B cell (primary cell): ENCODE measurements around the gene NTSR2. TPM values are rescaled to one million over a fixed set of nuclear protein-coding genes. Genes with fewer than 3 reads are reported as not detected.

Source experiments
- ATAC-seq: fragments of 200-7000 bp; cut with Tn5 transposase; one replicate; pipeline ENCODE4 v1.10.0; 2021; ENCODE audit warnings: low read depth, mild to moderate bottlenecking, moderate number of reproducible peaks, moderate library complexity
- CTCF ChIA-PET: fragments of 350-600 bp; sonication (Branson Sonifier 250); formaldehyde crosslinking; loops from one replicate; lab custom pipeline; 2021; ENCODE audit warnings: antibody characterized with exemption, inconsistent platforms; lab: Charles Lee
- POLR2A ChIA-PET: fragments of 350-600 bp; sonication (Branson Sonifier 250); formaldehyde crosslinking; loops from one replicate; lab custom pipeline; 2021; ENCODE audit warnings: antibody characterized with exemption; lab: Charles Lee
- DNase-seq: peaks from one replicate; pipeline ENCODE4 v3.0.0; 2013
- H2AFZ ChIP-seq: 2 replicates; pipeline ENCODE4 v1.6.1; 2012; ENCODE audit warnings: mild to moderate bottlenecking, low read depth, low read length; ENCODE audit not compliant: insufficient read depth, poor library complexity, severe bottlenecking
- H3K27ac ChIP-seq, 2 donors: 1 replicate in 1 of 2; 2 replicates in 1 of 2; pipeline ENCODE4 v1.5.1; 2012 to 2013; ENCODE audit warnings: low read length in 2 of 2, mild to moderate bottlenecking in 2 of 2, moderate library complexity in 1 of 2
- H3K27me3 ChIP-seq, 4 experiments: fragments of 200-600 bp in 1 of 4; sonication (generic) in 1 of 4; replicated peaks in 1 of 4; 1 replicate in 2 of 4; 2 replicates in 2 of 4; pipeline versions ENCODE4 v1.6.1 to v1.7.0; 2013 to 2016; ENCODE audit warnings: low read length in 3 of 4, mild to moderate bottlenecking in 2 of 4, mixed read lengths in 1 of 4, moderate library complexity in 1 of 4; ENCODE audit not compliant: insufficient read depth in 4 of 4, control insufficient read depth in 3 of 4; ENCODE audit errors: control extremely low read depth in 1 of 4
- H3K36me3 ChIP-seq, 2 experiments: replicated peaks in 1 of 2; 1 replicate in 1 of 2; 2 replicates in 1 of 2; pipeline versions ENCODE4 v1.6.1 to v1.7.1; 2013; ENCODE audit warnings: low read length in 1 of 2; ENCODE audit not compliant: insufficient read depth in 2 of 2, control insufficient read depth in 1 of 2; ENCODE audit errors: control extremely low read depth in 1 of 2, extremely low read depth in 1 of 2
- H3K4me1 ChIP-seq, 2 donors: fragments of 200-600 bp in 1 of 2; sonication (generic) in 1 of 2; 1 replicate in 1 of 2; 2 replicates in 1 of 2; pipeline versions ENCODE4 v1.5.1 to v1.6.1; 2013 to 2017; ENCODE audit warnings: low read length in 2 of 2; ENCODE audit not compliant: control insufficient read depth in 2 of 2, insufficient read depth in 2 of 2
- H3K4me2 ChIP-seq: replicated peaks from 2 replicates; pipeline ENCODE3; 2012; ENCODE audit warnings: mild to moderate bottlenecking, low read depth, low read length; ENCODE audit not compliant: poor library complexity, severe bottlenecking
- H3K4me3 ChIP-seq, 5 experiments: fragments of 200-600 bp in 1 of 5; sonication (generic) in 1 of 5; 1 replicate in 3 of 5; 2 replicates in 2 of 5; pipeline versions ENCODE4 v1.5.1 to v1.7.0; 2011 to 2016; ENCODE audit warnings: low read length in 4 of 5, mild to moderate bottlenecking in 4 of 5, low read depth in 2 of 5, control low read depth in 1 of 5, moderate library complexity in 1 of 5; ENCODE audit not compliant: insufficient read depth in 1 of 5; ENCODE audit errors: control extremely low read depth in 1 of 5, extremely low read depth in 1 of 5
- H3K79me2 ChIP-seq: fragments of 200-600 bp; sonication (generic); one replicate; pipeline ENCODE4 v1.6.0; 2016; ENCODE audit warnings: low read length; ENCODE audit not compliant: control insufficient read depth, insufficient read depth
- H3K9ac ChIP-seq: fragments of 200-600 bp; sonication (generic); 2 replicates; pipeline ENCODE4 v1.6.1; 2017; ENCODE audit warnings: mild to moderate bottlenecking, low read length, moderate library complexity
- H3K9me3 ChIP-seq, 3 donors: one replicate each; pipeline versions ENCODE4 v1.6.1 to v1.7.1; 2013; ENCODE audit warnings: low read length in 2 of 3; ENCODE audit not compliant: control insufficient read depth in 2 of 3, insufficient read depth in 1 of 3; ENCODE audit errors: control extremely low read depth in 1 of 3
- H4K20me1 ChIP-seq: 2 replicates; pipeline ENCODE4 v1.6.0; 2012; ENCODE audit warnings: mild to moderate bottlenecking, low read length; ENCODE audit not compliant: insufficient read depth, control insufficient read depth, poor library complexity, severe bottlenecking
- H3K27ac Mint-ChIP-seq: one replicate; pipeline ENCODE4 v1.8.0; 2021; ENCODE audit warnings: mixed read lengths
- H3K27me3 Mint-ChIP-seq: one replicate; pipeline ENCODE4 v1.8.0; 2021; ENCODE audit warnings: mixed read lengths
- H3K4me1 Mint-ChIP-seq: one replicate; pipeline ENCODE4 v1.8.0; 2021; ENCODE audit warnings: mixed read lengths
- H3K4me3 Mint-ChIP-seq: one replicate; pipeline ENCODE4 v1.8.0; 2021; ENCODE audit warnings: mixed read lengths
- H3K9me3 Mint-ChIP-seq: one replicate; pipeline ENCODE4 v1.8.0; 2022; ENCODE audit warnings: mixed read lengths; ENCODE audit not compliant: insufficient read depth
- EZH2 ChIP-seq: IDR thresholded peaks from 2 replicates; pipeline ENCODE4 v1.6.1; 2012; ENCODE audit warnings: borderline replicate concordance, low read depth, mild to moderate bottlenecking, moderate library complexity, low read length; ENCODE audit not compliant: insufficient read depth, poor library complexity, severe bottlenecking
- WGBS: methylation state at CpG from one replicate; pipeline ENCODE4 v1.1.5; 2013; ENCODE audit warnings: missing lambda C conversion rate; ENCODE audit not compliant: insufficient coverage; 5-methylcytosine and 5-hydroxymethylcytosine counted together
- intact Hi-C: fragments of 100-400 bp; cut with micrococcal nuclease; formaldehyde crosslinking; loops from one replicate; pipeline ENCODE4 v1.10.0; 2022
- polyA plus RNA-seq: library from polyadenylated mRNA; depleted of rRNA; stranded (reverse); fragments of >200 nt; gene quantifications from 2 replicates; pipeline ENCODE4 v1.2.3, GENCODE V29; 2012
- total RNA-seq, 2 donors: library from RNA; stranded (reverse); fragments of 120-200 nt in 1 of 2; gene quantifications; 1 replicate in 1 of 2; 2 replicates in 1 of 2; pipeline versions ENCODE4 v1.2.3 to v1.2.4, GENCODE V29; 2013 to 2022
- TF ChIP-seq, protein P1 (sequence below): fragments of 200-600 bp; IDR thresholded peaks from one replicate; pipeline ENCODE4 v1.8.0; 2022; ENCODE audit warnings: antibody characterized with exemption, mild to moderate bottlenecking

NTSR2 gene
- total and polyA plus RNA-seq, 2 donors (not counting 1 experiment from before 2014, with no cell fraction given) = not detected

GRCh38 chr2:11684894-11685460 is 15.0 kb upstream of the NTSR2 start:
- no peak overlapping the region for H3K9ac ChIP-seq
- H3K4me1 ChIP-seq = peaks cover 11% of the 10 kb centered on the region in 2 donors
- H3K4me3 ChIP-seq = no peak overlapping the region
- H3K4me1 Mint-ChIP-seq = peaks cover 8% of the 10 kb centered on the region
- no peak overlapping the region for H3K4me2 ChIP-seq
- TF ChIP-seq, protein P1, sequence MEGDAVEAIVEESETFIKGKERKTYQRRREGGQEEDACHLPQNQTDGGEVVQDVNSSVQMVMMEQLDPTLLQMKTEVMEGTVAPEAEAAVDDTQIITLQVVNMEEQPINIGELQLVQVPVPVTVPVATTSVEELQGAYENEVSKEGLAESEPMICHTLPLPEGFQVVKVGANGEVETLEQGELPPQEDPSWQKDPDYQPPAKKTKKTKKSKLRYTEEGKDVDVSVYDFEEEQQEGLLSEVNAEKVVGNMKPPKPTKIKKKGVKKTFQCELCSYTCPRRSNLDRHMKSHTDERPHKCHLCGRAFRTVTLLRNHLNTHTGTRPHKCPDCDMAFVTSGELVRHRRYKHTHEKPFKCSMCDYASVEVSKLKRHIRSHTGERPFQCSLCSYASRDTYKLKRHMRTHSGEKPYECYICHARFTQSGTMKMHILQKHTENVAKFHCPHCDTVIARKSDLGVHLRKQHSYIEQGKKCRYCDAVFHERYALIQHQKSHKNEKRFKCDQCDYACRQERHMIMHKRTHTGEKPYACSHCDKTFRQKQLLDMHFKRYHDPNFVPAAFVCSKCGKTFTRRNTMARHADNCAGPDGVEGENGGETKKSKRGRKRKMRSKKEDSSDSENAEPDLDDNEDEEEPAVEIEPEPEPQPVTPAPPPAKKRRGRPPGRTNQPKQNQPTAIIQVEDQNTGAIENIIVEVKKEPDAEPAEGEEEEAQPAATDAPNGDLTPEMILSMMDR = no peak
- no peak for TF ChIP-seq EZH2
- no peaks in the 10 kb centered on the region for H3K9me3 Mint-ChIP-seq
- H3K79me2 ChIP-seq = no peaks in the 10 kb centered on the region
- ChIA-PET POLR2A (no interaction called here), CTCF (interaction anchor here (2.6 to 10.1 kb wide), 2 partner anchors 10 to 97 kb away, joined by 9 to 166 read pairs; no protein-coding TSS in a partner anchor)
- H3K9me3 ChIP-seq = peaks cover 0 to 4% (median 0%) of the 10 kb centered on the region in 3 donors
- no peak overlapping the region for H2AFZ ChIP-seq
- 92% methylated on average over 12 of the region's 12 CpGs for WGBS
- H3K4me3 Mint-ChIP-seq = no peak overlapping the region
- H3K36me3 ChIP-seq = no peaks in the 10 kb centered on the region
- no peak overlapping the region for H3K27ac Mint-ChIP-seq
- no peaks in the 10 kb centered on the region for H4K20me1 ChIP-seq
- H3K27ac ChIP-seq = no peak overlapping the region
- peaks cover 33% of the 10 kb centered on the region for H3K27me3 Mint-ChIP-seq
- DNase-seq (no peak), ATAC-seq (no peak)
- intact Hi-C loops = loop anchor here (5.0 kb wide), 1 partner anchor 1032 kb away; the partner anchor contains the start of gene TRIB2
- H3K27me3 ChIP-seq = peaks cover 0 to 4% (median 0%) of the 10 kb centered on the region in 4 experiments

GRCh38 chr2:11683966-11684365 is 14.0 kb upstream of the NTSR2 start:
- Mint-ChIP-seq H3K27me3 (peaks cover 41% of the 10 kb centered on the region), H3K9me3 (no peaks in the 10 kb centered on the region), H3K4me3 (no peak overlapping the region), H3K4me1 (peaks cover 8% of the 10 kb centered on the region), H3K27ac (no peak overlapping the region)
- Histone ChIP-seq H3K4me1 (peaks cover 11% of the 10 kb centered on the region in 2 donors), H3K79me2 (no peaks in the 10 kb centered on the region), H3K36me3 (no peaks in the 10 kb centered on the region), H3K4me3 (no peak overlapping the region), H3K27ac (no peak overlapping the region), H3K4me2 (no peak overlapping the region), H3K27me3 (peaks cover 0 to 4% (median 0%) of the 10 kb centered on the region in 4 experiments), H3K9me3 (peaks cover 0 to 6% (median 0%) of the 10 kb centered on the region in 3 donors), H2AFZ (no peak overlapping the region), H3K9ac (no peak overlapping the region), H4K20me1 (no peaks in the 10 kb centered on the region)
- intact Hi-C loops = no loop called here
- POLR2A ChIA-PET = no interaction called here
- CTCF ChIA-PET = interaction anchor here (1.1 to 10.1 kb wide), 3 partner anchors 11 to 98 kb away, joined by 3 to 166 read pairs (median 9); no protein-coding TSS in a partner anchor
- WGBS = 98% methylated on average over 4 of the region's 4 CpGs
- DNase-seq (no peak), ATAC-seq (no peak)
- TF ChIP-seq, protein P1 = no peak
- TF ChIP-seq EZH2 = no peak
